HG03571 (cell line): ENCODE results near the gene UTP18.
A peak's percentile ranks its signal among the peaks of the same experiment; 100 is the strongest.
"Not testable (repeated sequence)": the region's sequence is repeated elsewhere in the genome, so short reads cannot be mapped to it uniquely, and the experiment has no call there.

Experiments
- ATAC-seq: cut with Tn5 transposase; IDR thresholded peaks from one replicate; pipeline ENCODE4 v1.9.1; 2021; ENCODE audit not compliant: unreplicated experiment

The UTP18 gene

GRCh38 chr17:51258756-51259563 is 1.4 kb upstream of the UTP18 start:
- no peak for ATAC-seq

DNA sequence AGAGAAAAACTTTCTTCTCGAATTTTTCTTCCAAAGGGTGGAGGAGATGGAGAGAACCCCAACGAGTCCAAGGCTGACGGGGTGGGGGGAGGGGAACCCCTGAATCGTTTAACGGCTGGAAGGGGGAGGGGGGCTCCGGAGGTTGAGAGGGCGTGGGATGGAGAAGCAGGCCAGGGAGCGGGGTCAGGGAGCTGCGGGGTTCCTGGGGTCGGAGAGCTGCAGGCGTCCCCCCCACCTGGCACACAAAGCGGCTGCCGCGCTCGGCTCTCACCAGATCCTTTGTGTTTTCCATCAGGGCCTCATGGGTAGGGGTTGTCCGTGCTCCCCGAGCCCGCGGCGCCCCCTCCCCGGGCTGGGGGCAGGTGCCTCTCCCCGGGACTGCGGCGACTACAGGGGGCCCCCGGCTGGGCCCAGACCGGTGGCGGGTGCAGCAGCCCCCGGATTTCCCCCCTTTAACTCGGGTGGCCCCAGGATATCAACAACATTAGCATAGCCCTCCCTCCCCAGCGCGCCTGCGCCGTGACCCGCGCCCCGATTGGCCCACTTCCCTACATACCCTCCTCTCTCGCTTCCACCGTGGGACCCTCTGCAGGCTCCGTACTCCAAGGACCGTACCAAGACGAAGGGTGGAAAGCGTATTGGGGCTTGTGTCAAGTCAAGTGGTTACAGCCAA is 646 bp upstream of the UTP18 start, which contains the start of gene MBTD1:
Gene MBTD1, minus strand, starts transcription at position 486 of the 673 bp plus-strand sequence. CDS start 34,888 bp downstream, outside the sequence.
- peak; percentile 73 for ATAC-seq

GRCh38 chr17:51261024-51261963 is 948 bp downstream of the UTP18 start:
- no peak for ATAC-seq

GRCh38 chr17:51263006-51263405 is 2.7 kb downstream of the UTP18 start:
- no peak for ATAC-seq

DNA sequence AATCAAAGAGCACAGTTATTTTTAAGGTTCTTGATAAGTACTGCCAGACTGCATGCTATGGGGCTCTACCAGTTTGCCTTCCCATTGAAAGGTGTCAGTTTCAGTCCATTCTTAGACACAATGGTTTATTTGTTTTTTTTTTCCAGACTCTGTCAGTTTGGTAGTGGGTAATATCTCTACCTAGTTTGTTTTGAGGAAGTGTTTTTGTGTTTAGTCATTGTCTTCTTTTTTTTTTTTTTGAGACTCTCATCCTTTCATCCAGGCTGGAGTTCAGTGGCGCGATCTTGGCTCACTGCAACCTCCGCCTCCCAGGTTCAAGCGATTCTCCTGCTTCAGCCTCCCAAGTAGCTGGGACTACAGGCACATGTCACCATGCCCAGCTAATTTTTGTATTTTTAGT is 4.1 kb downstream of the UTP18 start:
- not testable (repeated sequence) for ATAC-seq

- no peak for ATAC-seq
Observed at GRCh38 chr17:51269991-51270390, 9.6 kb downstream of the UTP18 start.

DNA sequence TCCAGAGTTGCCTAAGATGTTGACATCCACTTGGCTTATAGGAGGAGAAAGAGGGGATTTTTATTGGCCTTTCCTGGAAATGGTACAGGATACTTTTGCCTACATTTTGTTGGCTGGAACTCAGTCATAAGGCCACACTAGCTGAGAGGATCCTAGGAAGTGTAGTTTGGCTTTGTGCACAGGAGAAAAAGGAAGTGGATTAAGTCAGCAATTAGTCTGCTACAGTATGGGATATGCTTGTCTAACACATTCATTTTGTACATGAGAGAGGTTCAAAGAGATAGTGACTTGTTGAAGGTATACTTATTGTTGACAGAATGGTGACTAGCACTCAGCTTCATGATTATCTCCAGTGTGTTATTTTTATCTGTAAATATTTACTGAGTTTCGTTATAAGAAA is 10.3 kb downstream of the UTP18 start:
- ATAC-seq, result no peak

DNA sequence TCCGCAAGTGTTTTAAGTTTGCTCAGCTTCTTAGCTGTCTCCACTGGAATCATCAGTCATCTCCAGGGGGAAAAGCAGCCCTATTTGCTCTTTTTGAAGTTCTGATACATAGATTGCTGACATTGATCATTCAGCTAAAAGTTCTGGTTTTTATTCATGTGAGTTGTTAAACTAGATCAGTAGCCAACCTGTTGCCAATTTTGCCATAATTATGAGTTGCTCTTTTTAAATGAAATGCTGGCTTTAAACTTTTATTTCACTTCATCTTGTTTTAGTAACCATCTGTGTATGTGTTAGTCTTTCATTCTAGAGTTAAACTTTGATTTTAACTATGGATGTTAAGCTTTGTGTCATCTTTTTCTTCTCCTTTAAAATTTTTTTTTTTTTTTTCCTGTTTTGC is 12.5 kb downstream of the UTP18 start:
- no peak for ATAC-seq

- ATAC-seq, result no peak
Observed at GRCh38 chr17:51275381-51275780, 15.0 kb downstream of the UTP18 start.

- no peak for ATAC-seq
Observed at GRCh38 chr17:51279183-51279582, 18.8 kb downstream of the UTP18 start.

GRCh38 chr17:51287412-51287811 is 27.1 kb downstream of the UTP18 start:
- no peak for ATAC-seq

DNA sequence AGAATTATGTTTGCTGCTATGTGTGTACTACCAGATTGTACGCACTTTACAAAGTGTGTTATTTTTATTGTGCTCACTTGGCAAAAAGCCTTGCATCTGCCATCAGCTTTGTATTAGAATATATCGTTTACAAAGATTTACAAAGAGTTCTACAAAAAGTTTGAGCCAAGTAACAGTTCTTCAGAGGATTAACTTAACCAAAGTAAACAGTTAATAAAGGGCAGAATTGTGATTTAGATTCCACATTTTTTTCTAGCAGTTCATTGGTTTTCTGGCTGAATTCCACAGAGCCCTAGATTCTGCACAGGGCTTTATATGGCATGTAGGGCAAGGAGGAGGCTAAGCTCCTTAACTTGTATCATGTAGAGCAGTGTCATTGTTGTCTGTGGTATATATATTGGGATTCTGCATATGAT is 29.4 kb downstream of the UTP18 start:
- no peak for ATAC-seq

DNA sequence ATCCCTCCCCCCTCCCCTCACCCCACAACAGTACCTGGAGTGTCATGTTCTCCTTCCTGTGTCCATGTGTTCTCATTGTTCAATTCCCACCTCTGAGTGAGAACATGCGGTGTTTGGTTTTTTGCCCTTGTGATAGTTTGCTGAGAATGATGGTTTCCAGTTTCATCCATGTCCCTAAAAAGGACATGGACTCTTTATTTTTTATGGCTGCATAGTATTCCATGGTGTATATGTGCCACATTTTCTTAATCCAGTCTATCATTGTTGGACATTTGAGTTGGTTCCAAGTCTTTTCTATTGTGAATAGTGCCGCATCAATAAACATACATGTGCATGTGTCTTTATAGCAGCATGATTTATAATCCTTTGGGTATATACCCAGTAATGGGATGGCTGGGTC is 34.0 kb downstream of the UTP18 start:
- not testable (repeated sequence) for ATAC-seq

DNA sequence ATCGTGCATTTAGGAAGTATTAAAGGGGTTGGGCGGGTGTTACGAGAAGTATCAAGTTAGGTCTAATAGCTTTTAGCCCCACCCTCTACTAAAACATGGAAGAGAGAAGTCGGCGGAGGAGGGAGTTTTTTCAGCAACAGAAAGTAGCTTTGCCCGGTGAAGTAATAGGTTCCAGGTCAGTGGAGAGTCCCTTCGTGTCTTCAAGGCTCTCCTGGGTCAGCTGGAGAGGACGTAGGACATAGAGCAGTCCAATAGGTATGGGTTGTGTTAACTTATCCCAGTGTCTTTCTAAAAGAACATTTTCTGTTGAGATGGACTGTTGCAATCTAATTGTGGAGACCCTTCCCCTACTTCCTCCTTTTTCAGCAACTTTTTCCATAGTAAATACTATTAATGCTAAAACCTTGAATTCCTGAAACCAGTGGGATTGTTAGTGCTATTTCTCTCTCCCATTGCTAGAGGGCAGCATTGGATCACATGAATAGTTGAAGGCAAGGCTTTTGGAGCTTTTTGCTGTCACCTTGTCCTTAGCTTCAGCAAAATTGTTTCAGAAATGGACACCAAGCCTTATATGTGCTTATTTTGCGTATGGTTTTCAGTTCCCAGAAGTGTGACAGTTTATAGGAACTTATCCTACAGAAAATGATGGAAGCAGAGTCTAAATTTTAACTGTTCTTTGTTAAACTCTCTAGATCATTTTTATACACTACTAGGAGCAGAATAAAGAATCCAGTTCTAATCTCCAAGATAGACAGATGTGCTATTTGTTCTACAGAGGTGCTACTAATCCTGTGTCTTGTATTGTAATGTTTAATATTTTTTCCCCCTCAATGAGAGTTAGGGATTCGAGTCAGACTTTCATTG is 38.4 kb downstream of the UTP18 start:
- ATAC-seq, result no peak

- ATAC-seq, result no peak
Observed at GRCh38 chr17:51299859-51300258, 39.5 kb downstream of the UTP18 start.

GRCh38 chr17:51305182-51305581 is 44.8 kb downstream of the UTP18 start:
- ATAC-seq, result no peak

DNA sequence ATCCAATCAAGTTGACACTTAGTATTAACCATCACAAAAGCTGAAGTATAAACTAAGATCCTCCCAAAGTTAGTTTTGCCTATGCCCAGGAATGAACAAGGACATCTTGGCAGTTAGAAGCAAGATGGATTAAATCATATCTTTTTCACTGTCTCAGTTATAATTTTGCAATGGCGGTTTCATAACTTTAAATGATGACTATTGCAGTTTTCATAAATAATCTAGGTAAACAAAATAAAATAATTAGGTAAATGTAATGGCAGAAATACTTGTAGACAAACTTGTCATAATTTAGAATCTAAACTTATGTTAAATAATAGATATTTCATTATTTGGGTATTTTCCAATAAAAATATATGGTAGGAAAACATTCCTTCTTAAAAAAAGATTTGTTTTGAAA is 51.7 kb downstream of the UTP18 start:
- not testable (repeated sequence) for ATAC-seq

- ATAC-seq, result no peak
Observed at GRCh38 chr17:51319186-51319585, 58.8 kb downstream of the UTP18 start.

- ATAC-seq, result no peak
Observed at GRCh38 chr17:51322390-51323029, 62.2 kb downstream of the UTP18 start.

GRCh38 chr17:51325471-51325870 is 65.1 kb downstream of the UTP18 start:
- no peak for ATAC-seq
